Dermis blood vessel endothelial cell (primary cell): ENCODE results near the gene CEND1. TPM values are rescaled to one million over a fixed set of nuclear protein-coding genes. Genes with fewer than 3 reads are reported as not detected.

Experiments used
- DNase-seq: peaks from one replicate; pipeline ENCODE4 v3.0.0; 2010
- total RNA-seq: library from RNA; depleted of rRNA; stranded (reverse); fragments of >200 nt; gene quantifications from 2 replicates; pipeline ENCODE4 v1.2.3, GENCODE V29; 2014

CEND1 gene
- 0.14 and 0.17 TPM in 2 replicates for total RNA-seq

GRCh38 chr11:789943-790342 lies at the start of gene CEND1:
Gene CEND1 (minus strand): TSS chr11:790090. CDS start chr11:788576, 1,514 bp downstream.
- peak; percentile 36 for DNase-seq

GRCh38 chr11:839280-839623 lies 49.4 kb upstream of the CEND1 start:
- DNase-seq: no peak

DNA sequence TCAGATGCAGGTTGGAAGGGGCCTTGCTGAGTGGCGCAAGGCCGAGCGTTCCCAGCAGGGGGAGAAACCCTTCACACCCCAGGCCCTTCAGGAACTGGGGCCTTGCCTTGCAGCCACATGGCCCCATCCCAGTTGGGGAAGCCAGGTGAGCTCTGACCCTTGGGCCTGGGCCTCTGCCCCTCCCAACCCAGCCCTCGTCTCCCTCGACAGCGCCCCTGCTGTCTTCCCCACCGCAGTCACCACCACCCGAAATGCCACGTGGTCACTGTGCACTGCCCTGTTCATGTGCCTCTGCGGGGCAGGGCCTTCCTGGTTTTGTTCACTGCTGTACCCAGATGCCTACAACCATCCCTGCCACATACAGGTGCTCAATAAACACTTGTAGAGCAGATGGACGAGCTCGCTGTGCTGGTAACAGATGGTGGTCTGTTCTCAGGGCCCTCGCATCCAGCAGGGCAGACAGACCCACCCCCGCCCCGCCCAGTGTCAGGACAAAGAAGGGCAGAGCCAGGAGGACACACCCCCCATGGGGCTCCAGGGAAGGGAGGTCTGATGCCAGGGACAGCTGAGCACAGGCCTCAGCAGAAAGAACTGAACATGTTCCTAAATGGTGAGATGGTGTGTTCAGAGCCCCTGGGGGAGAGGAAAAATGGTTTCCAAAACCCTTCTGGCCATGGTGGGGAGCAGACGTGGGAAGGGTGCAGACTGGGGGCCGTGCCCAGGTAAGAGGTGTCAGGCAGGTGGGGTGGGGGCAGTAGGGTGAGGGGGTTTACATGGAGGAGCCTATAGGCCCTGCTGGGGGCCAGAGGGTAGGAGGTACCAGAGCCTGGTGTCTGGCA lies 48.8 kb upstream of the CEND1 start:
- peak; percentile 65 for DNase-seq

DNA sequence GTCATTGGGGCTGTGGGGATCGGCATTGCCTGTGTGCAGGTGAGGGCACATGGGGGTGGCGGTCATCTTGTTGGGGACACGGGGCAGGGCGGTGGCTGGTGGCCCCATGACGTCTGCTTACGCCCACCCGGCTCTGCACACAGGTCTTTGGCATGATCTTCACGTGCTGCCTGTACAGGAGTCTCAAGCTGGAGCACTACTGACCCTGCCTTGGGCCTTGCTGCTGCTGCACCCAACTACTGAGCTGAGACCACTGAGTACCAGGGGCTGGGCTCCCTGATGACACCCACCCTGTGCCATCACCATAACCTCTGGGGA lies 48.1 kb upstream of the CEND1 start:
- no peak for DNase-seq

GRCh38 chr11:837189-837989 lies 47.5 kb upstream of the CEND1 start:
- DNase-seq: no peak

DNA sequence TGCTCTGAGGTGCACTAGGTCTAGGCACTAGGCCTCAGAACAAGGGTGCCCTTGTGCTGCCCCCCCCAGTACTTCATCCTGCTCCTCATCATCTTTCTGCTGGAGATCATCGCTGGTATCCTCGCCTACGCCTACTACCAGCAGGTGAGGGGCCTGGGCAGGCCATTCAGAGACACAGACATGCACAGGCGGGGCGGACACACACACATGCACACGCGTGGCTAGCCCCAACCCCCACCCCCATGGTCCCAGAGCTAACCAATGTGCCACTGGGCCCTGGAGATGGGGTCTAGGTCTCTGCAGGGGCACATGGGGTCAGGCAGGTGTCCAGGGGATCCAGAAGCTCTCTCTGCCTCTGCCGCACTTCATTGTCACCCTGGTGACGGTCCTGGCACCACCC lies 46.8 kb upstream of the CEND1 start:
- DNase-seq: no peak

- DNase-seq: no peak
Measured at GRCh38 chr11:836274-836673, 46.4 kb upstream of the CEND1 start.

DNA sequence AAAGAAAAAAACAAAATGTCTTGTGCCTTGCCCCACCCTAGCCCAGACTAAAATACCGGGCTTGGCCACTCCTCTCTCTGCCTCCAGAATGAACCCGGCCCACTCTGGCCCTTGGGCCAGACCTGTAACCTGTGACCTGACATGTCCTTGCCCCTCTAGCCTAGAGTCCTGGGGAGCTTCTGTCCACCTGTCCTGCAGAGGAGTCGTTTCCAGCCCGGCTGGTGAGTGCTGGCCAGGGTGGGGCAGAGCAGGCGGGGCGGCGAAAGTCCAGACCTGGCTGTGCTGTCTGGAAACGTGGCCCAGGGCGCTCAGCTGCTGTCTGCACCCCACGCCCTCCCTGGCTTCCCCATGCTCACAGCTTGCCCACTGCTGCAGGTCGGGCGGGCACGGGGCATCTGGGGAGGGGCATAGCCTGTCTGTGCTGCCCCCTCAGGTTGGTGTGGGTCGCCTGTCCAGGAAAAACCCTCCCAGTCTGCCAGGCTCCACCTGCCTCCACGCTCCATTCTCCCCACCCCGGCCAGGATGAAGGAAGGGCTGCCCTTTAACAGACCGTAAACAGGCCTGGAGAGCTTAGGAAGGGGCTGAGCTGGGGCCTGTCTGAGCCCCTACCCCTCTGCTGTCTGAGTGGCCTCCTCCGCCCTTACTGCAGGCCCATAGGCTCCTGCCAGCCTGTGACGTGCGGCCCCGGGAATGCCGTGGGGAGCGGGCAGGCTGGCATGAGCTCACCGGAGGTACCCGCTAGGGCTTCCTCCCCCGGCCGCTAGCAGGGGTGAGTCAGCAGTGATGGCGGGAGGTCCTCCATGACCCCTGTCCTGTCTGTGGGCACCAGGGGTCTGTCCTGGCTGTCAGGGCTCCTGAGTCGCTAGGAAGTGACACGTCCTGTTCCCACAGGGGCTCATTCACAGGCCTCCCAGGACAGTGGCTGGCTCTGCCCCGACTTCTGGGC lies 44.8 kb upstream of the CEND1 start:
- DNase-seq: peak; percentile 88

GRCh38 chr11:833849-834311 lies 44.0 kb upstream of the CEND1 start:
- no peak for DNase-seq

GRCh38 chr11:833114-833791 lies 43.4 kb upstream of the CEND1 start:
- peak; percentile 61 for DNase-seq

GRCh38 chr11:832529-833113 lies 42.7 kb upstream of the CEND1 start, which contains the start of gene CD151:
Gene CD151 (plus strand): TSS chr11:832952. CDS start chr11:836070, 3,118 bp downstream.
- peak; percentile 69 for DNase-seq

GRCh38 chr11:831961-832528 lies 42.2 kb upstream of the CEND1 start:
- no peak for DNase-seq

DNA sequence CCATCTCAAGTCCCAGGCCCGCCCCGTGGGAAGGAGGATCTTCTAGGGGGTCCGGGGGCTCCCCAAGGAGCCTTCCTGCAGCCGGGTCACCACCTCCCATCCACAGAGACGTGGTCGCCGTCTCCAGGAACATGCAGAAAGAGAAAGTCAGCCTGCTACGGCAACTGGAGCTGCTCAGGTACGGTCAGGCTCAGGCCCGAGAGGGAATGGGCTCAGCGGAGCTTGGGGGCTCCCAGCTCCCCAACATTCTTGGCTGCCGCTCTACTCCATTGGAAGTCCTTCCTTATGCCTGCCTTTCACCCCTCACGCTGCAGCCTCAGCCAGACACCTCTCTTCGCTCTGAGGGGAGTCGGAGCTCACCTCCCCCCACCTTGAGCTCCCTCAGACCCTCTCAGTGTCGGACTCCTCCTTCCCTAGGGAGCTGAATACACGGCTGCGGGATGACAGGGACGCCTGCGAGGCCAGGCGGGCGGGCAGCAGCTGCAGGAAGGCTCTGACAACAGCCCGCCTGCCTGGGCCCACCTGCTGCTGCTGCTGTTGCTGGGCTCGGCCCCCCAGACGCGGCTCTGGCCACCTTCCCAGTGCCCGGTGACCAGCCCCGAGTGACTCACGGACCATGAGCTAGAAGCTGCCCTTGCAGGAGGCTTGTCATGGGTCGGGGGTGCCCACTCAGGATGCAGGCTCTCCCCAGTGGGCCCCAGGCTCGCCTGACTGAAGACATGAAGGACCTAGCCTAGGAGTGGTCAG lies 41.4 kb upstream of the CEND1 start:
- DNase-seq: peak; percentile 69

GRCh38 chr11:830295-831117 lies 40.6 kb upstream of the CEND1 start:
- DNase-seq: peak; percentile 82

DNA sequence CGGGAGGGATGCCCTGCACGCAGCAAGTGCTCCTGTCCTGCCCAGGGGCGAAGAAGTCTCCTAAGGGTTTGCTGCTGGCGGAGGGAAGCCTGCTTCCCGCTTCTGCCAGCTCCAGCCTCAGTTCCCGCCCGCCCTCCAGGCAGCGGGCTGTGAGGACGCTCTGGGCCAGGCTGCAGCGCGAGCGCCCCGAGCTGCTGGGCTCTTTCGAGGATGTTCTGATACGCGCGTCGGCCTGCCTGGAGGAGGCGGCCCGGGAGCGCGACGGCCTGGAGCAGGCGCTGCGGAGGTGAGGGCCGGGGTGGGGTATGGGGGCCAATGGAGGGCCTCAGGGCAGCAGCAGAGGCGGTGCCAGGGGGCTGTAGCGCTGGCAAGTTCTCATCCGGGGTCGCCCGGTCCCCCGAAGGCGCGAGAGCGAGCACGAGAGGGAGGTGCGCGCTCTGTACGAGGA lies 40.0 kb upstream of the CEND1 start:
- DNase-seq: no peak

DNA sequence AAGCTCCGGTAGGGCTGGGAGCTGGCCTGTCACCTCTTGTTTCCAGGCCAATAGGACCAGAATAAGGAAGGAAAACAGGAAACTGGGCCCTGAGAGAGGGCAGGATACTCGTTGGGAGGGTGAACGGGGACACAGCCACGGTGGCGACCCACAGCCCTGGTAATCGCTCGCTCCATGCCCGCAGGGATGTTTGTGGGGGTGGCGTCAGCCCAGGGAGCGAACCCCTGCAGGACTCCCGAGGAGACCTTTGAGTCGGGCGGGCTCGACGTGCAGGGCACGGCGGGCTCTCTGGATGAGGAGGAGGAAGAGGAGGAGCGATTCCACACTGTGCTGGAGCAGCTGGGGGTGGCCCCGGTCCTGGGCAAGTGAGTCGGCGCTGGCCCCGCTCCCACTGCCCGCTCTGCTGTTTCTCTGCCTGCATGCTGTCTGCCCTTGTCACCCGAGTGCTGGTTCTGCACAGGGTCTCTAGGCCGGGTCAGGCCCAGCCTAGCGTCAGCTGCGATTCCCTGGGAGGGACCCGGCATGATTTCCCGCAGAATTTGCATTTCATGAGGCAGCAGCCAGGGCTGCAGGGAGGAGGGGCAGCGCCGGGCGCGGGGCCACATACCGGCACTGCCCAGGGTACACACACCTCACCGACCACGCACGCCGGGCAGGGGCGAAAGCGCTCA lies 39.4 kb upstream of the CEND1 start:
- peak; percentile 82 for DNase-seq

DNA sequence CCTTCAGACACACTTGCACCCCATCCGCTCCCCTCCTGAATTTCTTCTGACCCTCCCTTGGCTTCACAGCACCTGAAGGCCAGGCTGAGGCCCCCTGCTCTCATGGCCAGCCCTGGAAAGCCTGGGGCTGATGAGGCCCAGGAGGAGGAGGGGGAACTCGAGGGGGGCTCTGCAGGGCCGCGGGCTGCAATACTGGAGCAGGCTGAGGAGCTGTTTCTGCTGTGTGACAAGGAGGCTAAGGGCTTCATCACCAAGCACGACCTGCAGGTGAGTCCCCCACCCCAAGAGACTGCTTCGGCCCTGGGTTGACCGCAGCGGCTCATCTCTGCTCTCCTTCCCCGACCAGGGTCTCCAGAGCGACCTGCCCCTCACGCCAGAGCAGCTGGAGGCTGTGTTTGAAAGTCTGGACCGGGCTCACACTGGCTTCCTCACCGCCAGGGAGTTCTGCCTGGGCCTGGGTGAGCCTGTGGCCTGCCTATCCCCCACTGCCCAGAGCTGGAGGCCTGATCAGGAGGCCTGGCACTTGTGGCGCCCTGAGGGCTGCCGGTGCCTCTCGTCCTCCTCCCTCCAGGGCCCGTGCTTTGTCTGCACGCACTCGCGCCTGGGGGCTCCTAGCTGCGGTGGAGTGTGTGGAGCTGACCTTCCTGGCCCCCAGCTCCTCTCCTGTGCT lies 38.8 kb upstream of the CEND1 start:
- DNase-seq: no peak

DNA sequence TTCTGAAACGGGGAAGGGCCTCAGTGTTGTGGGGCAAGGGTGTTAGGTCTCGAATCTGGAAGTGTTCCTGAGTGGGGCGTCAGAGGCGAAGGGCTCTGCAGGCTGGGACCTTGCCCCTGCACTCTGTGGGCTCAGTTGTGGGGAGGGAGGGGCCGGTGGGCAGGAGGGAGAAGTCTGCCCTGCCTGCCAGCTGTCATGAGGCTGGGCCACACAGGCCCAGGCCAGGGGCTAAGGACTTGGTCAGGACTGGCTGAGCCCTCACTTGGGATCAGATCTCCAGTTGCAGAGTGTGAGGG lies 38.0 kb upstream of the CEND1 start, which contains the start of gene CRACR2B:
Gene CRACR2B (plus strand): TSS at position 23 of the 296 bp plus-strand sequence. CDS start 689 bp downstream, outside the sequence.
- DNase-seq: no peak
